HG02981 (cell line): Measurements from ENCODE around the gene ADAMTS16.

Experiments
- ATAC-seq: cut with Tn5 transposase; IDR thresholded peaks from one replicate; pipeline ENCODE4 v1.9.1; 2021; ENCODE audit warnings: mild to moderate bottlenecking, moderate library complexity; ENCODE audit not compliant: unreplicated experiment

ADAMTS16 gene

GRCh38 chr5:5220901-5221631 is 80.9 kb downstream of the ADAMTS16 start:
- ATAC-seq, result no peak

GRCh38 chr5:5221724-5222123 is 81.6 kb downstream of the ADAMTS16 start:
- no peak for ATAC-seq

- no peak for ATAC-seq
Observed at GRCh38 chr5:5231576-5231975, 91.4 kb downstream of the ADAMTS16 start.

GRCh38 chr5:5234912-5235311 is 94.8 kb downstream of the ADAMTS16 start:
- ATAC-seq, result no peak

GRCh38 chr5:5235685-5236084 is 95.6 kb downstream of the ADAMTS16 start:
- ATAC-seq, result no peak

- ATAC-seq, result no peak
Observed at GRCh38 chr5:5239191-5239590, 99.1 kb downstream of the ADAMTS16 start.

GRCh38 chr5:5240234-5240633 is 100.1 kb downstream of the ADAMTS16 start:
- no peak for ATAC-seq

GRCh38 chr5:5242056-5242455 is 101.9 kb downstream of the ADAMTS16 start:
- ATAC-seq, result no peak

- no peak for ATAC-seq
Observed at GRCh38 chr5:5246736-5247135, 106.6 kb downstream of the ADAMTS16 start.

GRCh38 chr5:5250758-5251157 is 110.6 kb downstream of the ADAMTS16 start:
- ATAC-seq, result no peak

GRCh38 chr5:5252106-5252505 is 112.0 kb downstream of the ADAMTS16 start:
- ATAC-seq, result no peak

- ATAC-seq, result no peak
Observed at GRCh38 chr5:5257353-5257752, 117.2 kb downstream of the ADAMTS16 start.

- ATAC-seq, result no peak
Observed at GRCh38 chr5:5258564-5258963, 118.4 kb downstream of the ADAMTS16 start.

GRCh38 chr5:5264727-5265126 is 124.6 kb downstream of the ADAMTS16 start:
- no peak for ATAC-seq

GRCh38 chr5:5266297-5266696 is 126.2 kb downstream of the ADAMTS16 start:
- ATAC-seq, result no peak

GRCh38 chr5:5270161-5270560 is 130.0 kb downstream of the ADAMTS16 start:
- no peak for ATAC-seq

- ATAC-seq, result no peak
Observed at GRCh38 chr5:5270958-5271785, 131.0 kb downstream of the ADAMTS16 start.

GRCh38 chr5:5271786-5272321 is 131.7 kb downstream of the ADAMTS16 start:
- no peak for ATAC-seq

GRCh38 chr5:5273398-5273797 is 133.3 kb downstream of the ADAMTS16 start:
- no peak for ATAC-seq

- ATAC-seq, result no peak
Observed at GRCh38 chr5:5273976-5274375, 133.8 kb downstream of the ADAMTS16 start.

GRCh38 chr5:5275211-5275610 is 135.1 kb downstream of the ADAMTS16 start:
- ATAC-seq, result no peak

GRCh38 chr5:5276430-5276829 is 136.3 kb downstream of the ADAMTS16 start:
- ATAC-seq, result no peak
